Measurements from ENCODE around the gene KCNJ5.

GRCh38 chr11:128865490-128865889 lies 25.7 kb upstream of the KCNJ5 start:
- TF ChIP-seq, protein P1, sequence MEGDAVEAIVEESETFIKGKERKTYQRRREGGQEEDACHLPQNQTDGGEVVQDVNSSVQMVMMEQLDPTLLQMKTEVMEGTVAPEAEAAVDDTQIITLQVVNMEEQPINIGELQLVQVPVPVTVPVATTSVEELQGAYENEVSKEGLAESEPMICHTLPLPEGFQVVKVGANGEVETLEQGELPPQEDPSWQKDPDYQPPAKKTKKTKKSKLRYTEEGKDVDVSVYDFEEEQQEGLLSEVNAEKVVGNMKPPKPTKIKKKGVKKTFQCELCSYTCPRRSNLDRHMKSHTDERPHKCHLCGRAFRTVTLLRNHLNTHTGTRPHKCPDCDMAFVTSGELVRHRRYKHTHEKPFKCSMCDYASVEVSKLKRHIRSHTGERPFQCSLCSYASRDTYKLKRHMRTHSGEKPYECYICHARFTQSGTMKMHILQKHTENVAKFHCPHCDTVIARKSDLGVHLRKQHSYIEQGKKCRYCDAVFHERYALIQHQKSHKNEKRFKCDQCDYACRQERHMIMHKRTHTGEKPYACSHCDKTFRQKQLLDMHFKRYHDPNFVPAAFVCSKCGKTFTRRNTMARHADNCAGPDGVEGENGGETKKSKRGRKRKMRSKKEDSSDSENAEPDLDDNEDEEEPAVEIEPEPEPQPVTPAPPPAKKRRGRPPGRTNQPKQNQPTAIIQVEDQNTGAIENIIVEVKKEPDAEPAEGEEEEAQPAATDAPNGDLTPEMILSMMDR (IDR thresholded peaks at IDR 0.05; ENCODE audit: low read depth, low read length) = no peak
- no peak for TF ChIP-seq EZH2phosphoT487 (IDR thresholded peaks at IDR 0.05; ENCODE audit: low read depth)
